PFSK-1 (cell line): Measurements from ENCODE around the gene CSNK2A2.

Source experiments
- FOXP2 ChIP-seq: optimal IDR thresholded peaks from 2 replicates; pipeline ENCODE3; 2011; ENCODE audit warnings: borderline replicate concordance, control low read depth, inconsistent platforms; ENCODE audit not compliant: insufficient read depth; ENCODE audit errors: extremely low read length, extremely low read depth
- POLR2AphosphoS5 ChIP-seq: IDR thresholded peaks from 2 replicates; pipeline ENCODE4 v1.6.1; 2012; ENCODE audit warnings: low read depth, mild to moderate bottlenecking, control low read depth, low read length, moderate library complexity
- REST ChIP-seq, 2 experiments: IDR thresholded peaks; 2 replicates each; pipeline versions ENCODE4 v1.6.1 to v1.8.0; 2011 to 2012; ENCODE audit warnings: low read depth in 2 of 2, low read length in 2 of 2, control low read depth in 1 of 2, inconsistent platforms in 1 of 2, mild to moderate bottlenecking in 1 of 2, moderate library complexity in 1 of 2; ENCODE audit not compliant: insufficient read depth in 1 of 2
- SIN3A ChIP-seq: IDR thresholded peaks from 2 replicates; pipeline ENCODE4 v1.6.1; 2012; ENCODE audit warnings: mild to moderate bottlenecking, low read length, moderate library complexity, borderline replicate concordance; ENCODE audit not compliant: insufficient read depth
- TAF1 ChIP-seq: IDR thresholded peaks from 2 replicates; pipeline ENCODE4 v1.6.1; 2012; ENCODE audit warnings: low read length, control low read depth, borderline replicate concordance; ENCODE audit not compliant: insufficient read depth

GRCh38 chr16:58148099-58148498 is 49.8 kb downstream of the CSNK2A2 start:
- TF ChIP-seq POLR2AphosphoS5 (no peak), TAF1 (no peak), REST (IDR thresholded peaks at IDR 0.05; ENCODE audit: insufficient read depth in 1 of 2, low read depth in 2 of 2, low read length in 2 of 2) (no peak), SIN3A (no peak), FOXP2 (no peak)
